ENCODE measurements around the gene DPM2. TPM values are rescaled to one million over a fixed set of nuclear protein-coding genes. Genes with fewer than 3 reads are reported as not detected.

DPM2 gene
- 61.5 TPM for polyA plus RNA-seq (2012; ENCODE audit: insufficient read depth, insufficient read length)

GRCh38 chr9:127937388-127938297 is at the start of gene DPM2:
DPM2 (minus strand) TSS chr9:127937854; CDS start chr9:127937820, 34 bp downstream.
- DNase-seq (ENCODE audit: low read depth, low spot score), result peak; percentile 89
- peak within 1 kb of the TSS; percentile 97 for H3K4me3 ChIP-seq (ENCODE audit: low read length)

- no peak for DNase-seq (ENCODE audit: low read depth, low spot score)
- no peak overlapping the region for H3K4me3 ChIP-seq (ENCODE audit: low read length)
Observed at GRCh38 chr9:127987103-127987614, 49.5 kb upstream of the DPM2 start.

- no peak overlapping the region for H3K4me3 ChIP-seq (ENCODE audit: low read length)
- DNase-seq (ENCODE audit: low read depth, low spot score), result no peak
Observed at GRCh38 chr9:127985011-127985410, 47.4 kb upstream of the DPM2 start.

- no peak overlapping the region for H3K4me3 ChIP-seq (ENCODE audit: low read length)
- DNase-seq (ENCODE audit: low read depth, low spot score), result no peak
Observed at GRCh38 chr9:127983847-127984289, 46.2 kb upstream of the DPM2 start.

GRCh38 chr9:127982912-127983311 is 45.3 kb upstream of the DPM2 start:
- no peak overlapping the region for H3K4me3 ChIP-seq (ENCODE audit: low read length)
- DNase-seq (ENCODE audit: low read depth, low spot score), result no peak

- DNase-seq (ENCODE audit: low read depth, low spot score), result no peak
Observed at GRCh38 chr9:127981559-127982121, 44.0 kb upstream of the DPM2 start.

GRCh38 chr9:127980706-127981558 is 43.3 kb upstream of the DPM2 start, which contains the start of gene EEIG1:
EEIG1 (minus strand) TSS chr9:127980989; CDS start chr9:127980137, 852 bp downstream.
- DNase-seq (ENCODE audit: low read depth, low spot score), result peak; percentile 85
- H3K4me3 ChIP-seq (ENCODE audit: low read length), result peak within 1 kb of the TSS; percentile 66

More at GRCh38 chr9:127981559-127982121, 44.0 kb upstream of the DPM2 start:
- peak overlapping the region; percentile 66 for H3K4me3 ChIP-seq (ENCODE audit: low read length)

- no peak for DNase-seq (ENCODE audit: low read depth, low spot score)
- peak overlapping the region; percentile 61 for H3K4me3 ChIP-seq (ENCODE audit: low read length)
Observed at GRCh38 chr9:127980060-127980705, 42.5 kb upstream of the DPM2 start.

GRCh38 chr9:127979333-127980059 is 41.8 kb upstream of the DPM2 start:
- no peak for DNase-seq (ENCODE audit: low read depth, low spot score)
- H3K4me3 ChIP-seq (ENCODE audit: low read length), result peak overlapping the region; percentile 61

GRCh38 chr9:127979015-127979332 is 41.3 kb upstream of the DPM2 start:
- H3K4me3 ChIP-seq (ENCODE audit: low read length), result no peak overlapping the region
- DNase-seq (ENCODE audit: low read depth, low spot score), result no peak

- no peak for DNase-seq (ENCODE audit: low read depth, low spot score)
- no peak overlapping the region for H3K4me3 ChIP-seq (ENCODE audit: low read length)
Observed at GRCh38 chr9:127977884-127978647, 40.4 kb upstream of the DPM2 start.

GRCh38 chr9:127977009-127977883 is 39.6 kb upstream of the DPM2 start:
- H3K4me3 ChIP-seq (ENCODE audit: low read length), result no peak overlapping the region
- DNase-seq (ENCODE audit: low read depth, low spot score), result no peak

GRCh38 chr9:127976498-127976897 is 38.8 kb upstream of the DPM2 start:
- H3K4me3 ChIP-seq (ENCODE audit: low read length), result no peak overlapping the region
- no peak for DNase-seq (ENCODE audit: low read depth, low spot score)

- no peak overlapping the region for H3K4me3 ChIP-seq (ENCODE audit: low read length)
- no peak for DNase-seq (ENCODE audit: low read depth, low spot score)
Observed at GRCh38 chr9:127975376-127976315, 38.0 kb upstream of the DPM2 start.

GRCh38 chr9:127974769-127975261 is 37.2 kb upstream of the DPM2 start:
- no peak overlapping the region for H3K4me3 ChIP-seq (ENCODE audit: low read length)
- no peak for DNase-seq (ENCODE audit: low read depth, low spot score)

Data from Jurkat, Clone E6-1 (cell line).